HepG2 (cell line): ENCODE results near the gene VILL. TPM values are rescaled to one million over a fixed set of nuclear protein-coding genes. Genes with fewer than 3 reads are reported as not detected.
A peak's percentile ranks its signal among the peaks of the same experiment; 100 is the strongest.

ENCODE experiments used
- ARID4A ChIP-seq: sonication (generic); formaldehyde crosslinking; IDR thresholded peaks from 2 replicates; pipeline ENCODE4 v1.5.0; 2020; ENCODE audit warnings: mild to moderate bottlenecking, missing genetic modification reagents, borderline replicate concordance
- BORCS8-MEF2B ChIP-seq: sonication (generic); formaldehyde crosslinking; IDR thresholded peaks from 2 replicates; pipeline ENCODE4 v1.8.0; 2022; ENCODE audit warnings: mild to moderate bottlenecking, missing genetic modification reagents
- HNF1B ChIP-seq: sonication (generic); formaldehyde crosslinking; IDR thresholded peaks from 2 replicates; pipeline ENCODE4 v1.5.1; 2020; ENCODE audit warnings: mild to moderate bottlenecking, moderate library complexity, missing genetic modification reagents
- IRF2 ChIP-seq: IDR thresholded peaks from 2 replicates; pipeline ENCODE4 v1.6.1; 2018; ENCODE audit warnings: missing genetic modification reagents, missing compliant biosample characterization
- KAT8 ChIP-seq: IDR thresholded peaks from 2 replicates; pipeline ENCODE4 v1.6.1; 2016; ENCODE audit warnings: missing genetic modification reagents, missing compliant biosample characterization
- MTF1 ChIP-seq: sonication (generic); formaldehyde crosslinking; IDR thresholded peaks from 2 replicates; pipeline ENCODE4 v1.5.0; 2020; ENCODE audit warnings: missing genetic modification reagents
- RCOR2 ChIP-seq: IDR thresholded peaks from 2 replicates; pipeline ENCODE4 v1.6.1; 2016; ENCODE audit warnings: missing biosample characterization, missing genetic modification reagents
- REL ChIP-seq: sonication (generic); formaldehyde crosslinking; conservative IDR thresholded peaks from 2 replicates; pipeline ENCODE4 v1.8.0; 2022; ENCODE audit warnings: mild to moderate bottlenecking, missing genetic modification reagents, moderate library complexity
- REST ChIP-seq, 2 experiments: IDR thresholded peaks; 2 replicates each; pipeline ENCODE4 v1.6.1; 2011 to 2012; ENCODE audit warnings: low read length in 2 of 2, borderline replicate concordance in 1 of 2, low read depth in 1 of 2, mild to moderate bottlenecking in 1 of 2, moderate library complexity in 1 of 2
- RXRA ChIP-seq: sonication (generic); formaldehyde crosslinking; IDR thresholded peaks from 2 replicates; pipeline ENCODE4 v1.5.1; 2020; ENCODE audit warnings: missing genetic modification reagents
- RXRB ChIP-seq: IDR thresholded peaks from 2 replicates; pipeline ENCODE4 v1.6.1; 2016; ENCODE audit warnings: borderline replicate concordance, missing genetic modification reagents, missing compliant biosample characterization
- SOX6 ChIP-seq, 2 experiments: fragments of 450-650 bp in 1 of 2; sonication (generic) in 1 of 2; formaldehyde crosslinking in 1 of 2; IDR thresholded peaks; 2 replicates each; pipeline versions ENCODE4 v1.4.0 to v1.6.1; 2017 to 2020; ENCODE audit warnings: antibody characterized with exemption in 1 of 2, mild to moderate bottlenecking in 1 of 2, missing genetic modification reagents in 1 of 2
- SP1 ChIP-seq, 2 experiments: fragments of 450-650 bp in 1 of 2; sonication (generic) in 1 of 2; formaldehyde crosslinking in 1 of 2; IDR thresholded peaks; 2 replicates each; pipeline versions ENCODE4 v1.4.0 to v1.6.1; 2016 to 2020; ENCODE audit warnings: missing genetic modification reagents in 1 of 2
- ZNF224 ChIP-seq: sonication (generic); formaldehyde crosslinking; IDR thresholded peaks from 2 replicates; pipeline ENCODE4 v1.5.0; 2020; ENCODE audit warnings: mild to moderate bottlenecking, missing genetic modification reagents
- ZNF274 ChIP-seq: sonication (generic); formaldehyde crosslinking; IDR thresholded peaks from 2 replicates; pipeline ENCODE4 v1.5.1; 2020; ENCODE audit warnings: mild to moderate bottlenecking, missing genetic modification reagents
- ZNF441 ChIP-seq: sonication (generic); formaldehyde crosslinking; IDR thresholded peaks from 2 replicates; pipeline ENCODE4 v1.7.0; 2021; ENCODE audit warnings: missing genetic modification reagents, borderline replicate concordance
- ZNF510 ChIP-seq: sonication (generic); formaldehyde crosslinking; IDR thresholded peaks from 2 replicates; pipeline ENCODE4 v1.4.0; 2020; ENCODE audit warnings: low read depth, mild to moderate bottlenecking, missing genetic modification reagents
- ZNF598 ChIP-seq: sonication (generic); formaldehyde crosslinking; IDR thresholded peaks from 2 replicates; pipeline ENCODE4 v1.5.1; 2020; ENCODE audit warnings: mild to moderate bottlenecking, missing genetic modification reagents, borderline replicate concordance
- ZNF614 ChIP-seq: IDR thresholded peaks from 2 replicates; pipeline ENCODE4 v1.6.1; 2018; ENCODE audit warnings: missing biosample characterization, missing genetic modification reagents, inconsistent platforms, borderline replicate concordance
- polyA plus RNA-seq, 8 experiments: library from polyadenylated mRNA; depleted of rRNA in 3 of 8; stranded (reverse) in 7 of 8; unstranded in 1 of 8; fragments of >200 nt; fragmentation: Illumina TruSeq in 4 of 8; extraction: Trizol in 4 of 8; gene quantifications; 2 replicates each; pipeline versions ENCODE4 v1.2.1 to v1.2.3, GENCODE V29; 2011 to 2016; ENCODE audit warnings: low read depth in 4 of 8, missing spikeins in 1 of 8, mixed read lengths in 1 of 8; ENCODE audit not compliant: insufficient read depth in 1 of 8
- total RNA-seq, 5 experiments: library from RNA; depleted of rRNA; stranded (reverse); fragments of >200 nt; fragmentation: Illumina TruSeq; extraction: Trizol; gene quantifications; 2 replicates each; pipeline ENCODE4 v1.2.3, GENCODE V29; 2016; ENCODE audit warnings: low read depth in 1 of 5

Gene VILL
- total and polyA plus RNA-seq, 2 of the 13 experiments (the other 11 are each of a cell fraction or from before 2014, with no cell fraction given) = 3.2 to 5.3 TPM

GRCh38 chr3:37967260-37967881 is 23.2 kb upstream of the VILL start (continued):
- TF ChIP-seq RCOR2 (no peak), KAT8 (no peak), SOX6 (IDR thresholded peaks at IDR 0.05) (no peak), SOX6 (CRISPR knock-in tag; IDR thresholded peaks at IDR 0.05) (0 out of 2 replicates have a peak, but pooled peaks have one; percentile 34), REL (CRISPR knock-in tag) (no peak), BORCS8-MEF2B (CRISPR knock-in tag) (0 out of 2 replicates have a peak, but pooled peaks have one; percentile 32), IRF2 (peak; percentile 37; the same call in 1 of the 2 replicates), SP1 (IDR thresholded peaks at IDR 0.05) (no peak), SP1 (CRISPR knock-in tag; IDR thresholded peaks at IDR 0.05) (no peak), ZNF510 (CRISPR knock-in tag) (0 out of 2 replicates have a peak, but pooled peaks have one; percentile 72), ZNF274 (peak; percentile 36; the same call in 1 of the 2 replicates), ZNF441 (CRISPR knock-in tag) (no peak), ZNF614 (peak; percentile 43; the same call in 1 of the 2 replicates), ZNF598 (CRISPR knock-in tag) (no peak), ZNF224 (CRISPR knock-in tag) (no peak), HNF1B (CRISPR knock-in tag) (0 out of 2 replicates have a peak, but pooled peaks have one; percentile 46), RXRA (CRISPR knock-in tag) (0 out of 2 replicates have a peak, but pooled peaks have one; percentile 38), REST (IDR thresholded peaks at IDR 0.05; ENCODE audit: borderline replicate concordance in 1 of 2, low read depth in 1 of 2, low read length in 2 of 2) (no peak), ARID4A (CRISPR knock-in tag) (peak; percentile 40; the same call in 1 of the 2 replicates), RXRB (CRISPR knock-in tag) (0 out of 2 replicates have a peak, but pooled peaks have one; percentile 28), MTF1 (CRISPR knock-in tag) (no peak)
